RCC 7860 (cell line): Measurements from ENCODE around the gene SHF.
"Not testable (repeated sequence)": the region's sequence is repeated elsewhere in the genome, so short reads cannot be mapped to it uniquely, and the experiment has no call there.

Experiments used
- DNase-seq: peaks from one replicate; pipeline ENCODE4 v3.0.0-alpha.2; 2015; ENCODE audit warnings: low spot score
- FAIRE-seq: peaks from 2 replicates; lab custom pipeline; 2012; peaks lifted over from hg19 to GRCh38; lab: Jason Lieb, UNC

Gene SHF, protein sequence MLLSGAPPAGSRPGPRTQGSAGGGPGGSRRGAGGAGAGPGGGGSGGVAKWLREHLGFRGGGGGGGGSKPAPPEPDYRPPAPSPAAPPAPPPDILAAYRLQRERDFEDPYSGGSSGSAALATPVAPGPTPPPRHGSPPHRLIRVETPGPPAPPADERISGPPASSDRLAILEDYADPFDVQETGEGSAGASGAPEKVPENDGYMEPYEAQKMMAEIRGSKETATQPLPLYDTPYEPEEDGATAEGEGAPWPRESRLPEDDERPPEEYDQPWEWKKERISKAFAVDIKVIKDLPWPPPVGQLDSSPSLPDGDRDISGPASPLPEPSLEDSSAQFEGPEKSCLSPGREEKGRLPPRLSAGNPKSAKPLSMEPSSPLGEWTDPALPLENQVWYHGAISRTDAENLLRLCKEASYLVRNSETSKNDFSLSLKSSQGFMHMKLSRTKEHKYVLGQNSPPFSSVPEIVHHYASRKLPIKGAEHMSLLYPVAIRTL

GRCh38 chr15:45187894-45188830 is at the start of gene SHF:
SHF (minus strand) TSS chr15:45187966; CDS start chr15:45187951, 15 bp downstream.
- DNase-seq (no peak), FAIRE-seq (no peak)

- not testable (repeated sequence) for FAIRE-seq
Measured at GRCh38 chr15:45236806-45237205, 49.0 kb upstream of the SHF start.

GRCh38 chr15:45234562-45235235 is 46.9 kb upstream of the SHF start:
- FAIRE-seq (no peak), DNase-seq (no peak)

More at GRCh38 chr15:45236806-45237205, 49.0 kb upstream of the SHF start:
- not testable (repeated sequence) for DNase-seq

GRCh38 chr15:45231864-45232562 is 44.2 kb upstream of the SHF start:
- FAIRE-seq (no peak), DNase-seq (no peak)

DNA sequence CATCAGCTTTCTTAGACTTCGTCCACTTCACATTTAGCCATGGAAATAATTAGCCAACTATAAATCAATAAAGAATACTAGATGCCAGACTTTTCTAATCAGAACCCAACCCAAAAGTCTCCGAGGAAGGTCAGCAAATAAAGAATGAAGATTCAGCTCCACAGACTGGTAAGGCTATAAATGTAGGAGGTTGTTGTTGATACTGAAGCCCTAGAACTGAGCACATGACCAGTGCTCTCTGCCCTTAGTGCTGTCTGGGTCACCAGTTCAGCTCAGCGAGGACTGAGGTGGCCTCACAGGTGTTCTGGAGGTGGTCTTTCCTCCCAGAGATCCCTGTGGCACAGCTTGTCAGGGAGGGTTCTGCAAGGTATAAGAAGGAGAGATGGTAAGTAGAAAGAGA is 43.4 kb upstream of the SHF start:
- DNase-seq (no peak), FAIRE-seq (no peak)

DNA sequence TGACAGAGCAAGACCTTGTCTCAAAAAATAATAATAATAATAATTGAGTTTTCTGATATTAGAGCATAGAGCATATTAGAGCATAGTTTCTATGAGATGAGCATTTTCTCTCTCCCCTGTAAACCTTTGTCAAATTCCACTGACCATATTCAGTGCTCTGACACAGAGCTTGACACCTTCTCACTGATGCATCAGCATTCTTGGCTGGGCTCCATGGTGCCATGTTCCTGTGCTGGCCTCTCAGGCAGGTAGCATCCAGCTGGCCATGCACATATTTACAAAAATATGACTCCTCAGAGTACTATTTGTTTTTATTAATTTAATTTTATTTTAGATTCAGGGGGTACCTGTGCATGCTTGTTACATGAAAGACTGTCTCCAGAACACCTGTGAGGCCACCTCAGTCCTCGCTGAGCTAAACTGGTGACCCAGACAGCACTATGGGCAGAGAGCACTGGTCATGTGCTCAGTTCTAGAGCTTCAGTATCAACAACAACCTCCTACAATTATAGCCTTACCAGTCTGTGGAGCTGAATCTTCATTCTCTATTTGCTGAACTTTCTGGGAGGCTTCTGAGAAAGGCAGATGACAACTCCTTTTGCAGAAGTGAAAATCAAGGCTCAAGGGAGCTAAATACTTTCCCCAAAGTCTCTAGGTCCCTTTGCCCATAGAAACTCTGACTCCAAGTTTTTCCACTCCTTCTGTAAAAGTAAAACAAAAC is 42.6 kb upstream of the SHF start:
- FAIRE-seq (no peak), DNase-seq (no peak)

DNA sequence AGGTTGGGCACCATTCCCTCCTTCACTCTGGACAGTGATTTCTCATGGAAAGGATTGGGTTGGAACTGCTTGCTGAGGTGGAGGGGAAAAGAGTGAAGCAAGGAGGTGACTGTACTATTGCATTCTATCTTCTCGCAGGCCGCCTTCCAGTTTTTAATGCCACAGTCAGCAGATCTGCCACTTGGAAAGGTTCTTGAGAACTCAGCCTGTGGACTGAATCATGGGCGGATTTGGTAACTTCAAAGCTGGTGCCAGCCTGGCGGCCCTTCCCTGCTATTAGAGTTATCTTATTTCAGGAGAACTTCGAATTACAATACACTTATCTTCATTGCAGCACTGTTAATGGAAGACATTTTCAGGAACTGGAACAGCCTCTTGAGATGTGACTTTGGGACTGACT is 41.2 kb upstream of the SHF start:
- DNase-seq, result no peak
- no peak for FAIRE-seq

GRCh38 chr15:45225506-45226273 is 37.9 kb upstream of the SHF start:
- no peak for FAIRE-seq
- no peak for DNase-seq

- DNase-seq, result no peak
- no peak for FAIRE-seq
Measured at GRCh38 chr15:45224621-45225217, 37.0 kb upstream of the SHF start.

DNA sequence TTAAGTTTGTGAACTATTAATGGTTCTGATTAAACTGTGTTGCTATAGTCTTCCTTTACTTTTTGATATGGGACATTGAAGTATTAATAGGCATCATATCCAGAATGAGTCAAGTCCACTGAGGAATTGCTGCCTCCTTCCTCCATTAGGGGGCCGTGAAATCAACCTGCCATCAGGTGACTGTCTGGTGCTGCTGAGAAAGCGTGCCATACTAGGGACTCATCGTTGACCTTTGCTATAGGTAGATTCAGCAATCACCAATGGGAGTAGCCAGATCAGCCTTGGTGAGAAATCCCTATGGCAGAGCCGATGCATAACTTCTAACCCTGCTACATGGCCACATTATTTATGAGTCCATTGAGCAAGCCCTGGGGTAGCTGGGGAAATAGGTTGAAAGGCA is 34.2 kb upstream of the SHF start:
- no peak for DNase-seq
- no peak for FAIRE-seq

- no peak for DNase-seq
- FAIRE-seq, result no peak
Measured at GRCh38 chr15:45221053-45221599, 33.4 kb upstream of the SHF start.

GRCh38 chr15:45212493-45212892 is 24.7 kb upstream of the SHF start:
- no peak for DNase-seq
- FAIRE-seq, result no peak

DNA sequence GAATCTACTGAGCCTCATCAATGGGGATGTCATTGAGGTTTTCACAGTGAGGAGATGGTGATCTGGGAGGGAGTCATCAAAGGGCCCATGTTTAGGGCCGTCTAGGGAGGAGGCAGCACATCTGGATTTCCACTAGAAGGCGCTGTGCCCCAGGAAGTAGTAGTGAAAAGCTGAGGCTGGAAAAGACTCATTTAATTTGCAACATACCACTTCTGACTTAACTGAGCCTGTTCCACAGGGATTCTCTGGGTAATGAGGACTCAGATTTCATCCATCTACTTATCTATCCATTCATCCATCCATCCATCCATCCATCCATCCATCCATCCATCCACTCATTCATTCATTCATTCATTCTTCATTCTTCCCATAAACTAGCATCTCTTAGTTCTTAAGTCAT is 17.4 kb upstream of the SHF start:
- DNase-seq, result peak; percentile 50
- no peak for FAIRE-seq

DNA sequence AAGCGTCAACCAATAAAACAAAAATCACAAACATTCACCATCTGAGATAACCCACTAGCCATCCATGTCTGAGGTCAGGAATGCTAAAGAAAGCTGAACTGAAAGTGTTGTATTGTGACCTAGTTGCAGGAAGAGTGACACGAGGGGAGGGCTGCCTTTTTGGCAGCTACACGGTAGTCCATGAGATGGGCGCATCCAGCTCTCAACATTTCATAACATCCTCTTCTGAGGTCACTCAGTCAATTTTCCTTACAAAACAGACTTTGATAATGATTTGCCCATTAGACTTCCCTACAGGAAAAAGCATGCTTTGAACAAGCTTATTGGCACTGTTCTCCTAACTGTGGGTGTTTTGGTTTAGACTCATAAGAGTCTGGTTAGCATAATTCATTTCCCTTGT is 15.4 kb upstream of the SHF start:
- no peak for FAIRE-seq

DNA sequence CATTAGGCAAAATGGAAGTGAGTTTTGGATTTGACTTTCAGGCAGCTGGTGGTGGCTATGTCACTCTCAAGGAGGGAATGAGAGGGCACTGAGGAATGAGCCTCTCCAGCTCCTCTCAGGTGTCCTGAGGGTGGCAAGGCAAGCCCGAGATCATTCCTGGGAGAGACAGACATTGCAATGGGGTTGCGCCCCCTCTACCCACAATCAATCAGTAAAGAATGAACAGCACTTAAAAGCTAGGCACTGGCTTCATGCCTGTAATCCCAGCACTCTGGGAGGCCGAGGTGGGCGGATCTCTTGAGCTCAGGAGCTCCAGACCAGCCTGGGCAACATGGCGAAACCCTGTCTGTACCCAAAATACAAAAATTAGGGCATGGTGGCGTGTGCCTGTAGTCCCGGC is 14.1 kb upstream of the SHF start:
- DNase-seq, result no peak
- FAIRE-seq, result no peak

More for the DNA sequence above, 15.4 kb upstream of the SHF start:
- DNase-seq, result no peak

GRCh38 chr15:45201557-45201859 is 13.7 kb upstream of the SHF start:
- no peak for FAIRE-seq
- no peak for DNase-seq

DNA sequence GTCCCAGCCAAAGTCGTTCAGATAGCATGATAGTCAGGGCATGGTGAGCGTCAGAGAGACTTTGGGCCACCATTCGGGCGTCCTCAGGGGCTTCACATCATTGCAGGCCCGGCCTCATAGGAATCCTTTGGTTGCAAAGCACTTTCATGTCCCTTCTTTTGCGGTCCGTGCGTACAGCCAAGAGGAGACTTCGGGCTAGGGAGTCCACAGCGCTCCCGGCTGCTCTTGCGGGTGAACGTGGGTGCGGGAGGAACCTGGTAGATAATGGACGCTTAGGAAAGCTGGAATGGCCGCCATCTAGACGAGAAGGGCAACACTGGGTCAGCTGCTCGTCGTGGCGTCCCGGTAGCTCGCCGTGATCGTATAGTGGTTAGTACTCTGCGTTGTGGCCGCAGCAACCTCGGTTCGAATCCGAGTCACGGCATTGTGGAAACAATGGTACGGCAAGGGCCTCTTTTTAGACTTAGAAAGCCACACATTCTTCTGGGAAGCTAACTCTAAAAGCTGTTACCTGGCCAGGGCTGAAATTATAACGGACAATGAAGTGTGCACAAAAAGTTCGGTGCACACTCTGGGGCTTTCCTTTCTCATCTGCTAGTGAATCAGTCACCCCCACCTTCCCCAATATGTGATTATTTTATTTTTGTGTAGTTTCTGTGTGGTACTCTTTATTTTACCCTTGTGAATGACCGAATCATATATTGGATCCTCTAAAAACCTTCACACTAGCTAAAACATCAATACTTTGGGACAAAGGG is 13.2 kb upstream of the SHF start:
- FAIRE-seq (no peak), DNase-seq (peak; percentile 90)
